GM19397 (cell line): ENCODE results near the gene EMSY.
"Not testable (repeated sequence)": the region's sequence is repeated elsewhere in the genome, so short reads cannot be mapped to it uniquely, and the experiment has no call there.

Source experiments
- ATAC-seq: cut with Tn5 transposase; IDR thresholded peaks from one replicate; pipeline ENCODE4 v1.9.1; 2021; ENCODE audit warnings: mild to moderate bottlenecking, moderate library complexity; ENCODE audit not compliant: unreplicated experiment

EMSY gene

DNA sequence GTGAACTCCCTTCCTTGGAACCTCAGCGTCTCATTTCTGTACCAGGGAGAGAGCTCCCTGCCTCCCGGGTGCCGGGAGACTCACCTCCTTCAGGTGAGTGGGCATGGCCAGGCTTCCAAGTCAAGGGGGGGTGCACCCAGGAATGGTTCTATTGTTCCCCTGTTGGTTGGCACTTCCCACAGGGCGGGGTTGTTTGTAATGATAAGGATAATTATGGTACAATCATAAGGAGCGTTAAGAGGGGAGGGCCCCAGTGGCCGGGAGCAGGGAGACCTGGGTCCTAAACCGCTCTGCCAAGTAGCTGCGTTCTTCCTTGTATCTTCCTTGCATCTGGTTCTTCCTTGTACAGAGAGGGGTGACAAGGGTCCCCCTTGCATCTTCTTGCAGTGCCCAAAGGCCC lies 146.6 kb downstream of the EMSY start:
- no peak for ATAC-seq

DNA sequence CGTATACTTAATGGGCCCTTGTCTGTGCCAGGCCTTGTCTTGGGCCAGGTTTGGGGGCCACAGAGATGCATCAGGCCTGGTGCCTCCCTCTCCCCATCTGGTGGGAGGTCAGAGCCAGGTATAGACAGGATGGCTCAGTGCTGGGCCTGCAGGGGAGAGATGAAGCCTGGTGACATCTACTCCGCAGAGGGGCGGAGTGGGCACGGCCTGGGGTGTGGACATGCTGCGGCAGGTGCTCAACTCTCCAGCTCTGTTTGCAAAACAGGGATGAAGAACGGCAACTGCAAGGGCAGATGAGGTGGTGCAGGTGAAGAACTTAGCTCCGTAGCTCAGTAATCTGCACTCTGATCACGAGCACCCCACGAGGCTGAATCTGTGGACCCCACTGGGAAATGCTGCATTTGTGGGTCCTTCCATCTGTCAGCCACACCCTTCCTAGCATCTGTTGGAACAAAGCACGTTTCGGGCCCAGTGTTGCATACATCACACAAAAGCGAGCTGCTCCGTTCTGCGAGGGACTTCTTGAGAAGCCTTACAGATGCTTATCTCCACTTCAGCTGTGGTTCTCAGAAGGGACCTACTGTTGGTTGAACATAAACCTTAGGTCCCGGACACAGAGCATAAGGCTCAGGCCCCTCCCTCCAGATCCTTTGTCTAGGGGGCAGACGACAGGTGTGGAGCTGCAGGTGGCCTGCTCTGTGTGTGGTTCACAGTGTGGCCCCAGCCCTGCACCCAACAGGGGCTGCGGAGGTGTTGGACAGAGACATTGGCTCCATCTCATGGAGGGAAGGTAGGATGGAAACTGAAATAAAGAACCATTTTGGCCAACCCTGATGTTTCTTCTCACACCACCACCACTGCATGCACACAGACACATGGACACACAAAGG lies 147.5 kb downstream of the EMSY start:
- ATAC-seq = no peak

DNA sequence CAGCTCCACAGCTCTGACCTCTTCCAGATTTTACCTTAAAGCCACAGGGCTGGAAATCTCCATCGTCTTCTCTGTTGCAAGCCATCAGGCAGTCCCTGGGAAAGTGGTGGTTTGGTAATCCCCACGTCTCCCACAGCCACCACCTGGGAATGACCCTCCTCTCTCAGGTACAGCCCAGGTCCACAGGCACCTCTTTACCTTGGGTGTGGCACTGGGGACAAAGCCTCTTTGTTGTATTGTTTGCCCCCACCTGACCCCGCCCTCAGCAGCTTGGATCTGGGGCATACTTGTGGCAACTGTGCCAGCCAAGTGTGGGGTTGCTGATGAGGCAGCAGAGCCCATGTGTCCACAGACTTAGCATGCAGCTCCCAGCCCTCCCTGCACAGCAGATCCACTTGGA lies 148.1 kb downstream of the EMSY start:
- no peak for ATAC-seq

DNA sequence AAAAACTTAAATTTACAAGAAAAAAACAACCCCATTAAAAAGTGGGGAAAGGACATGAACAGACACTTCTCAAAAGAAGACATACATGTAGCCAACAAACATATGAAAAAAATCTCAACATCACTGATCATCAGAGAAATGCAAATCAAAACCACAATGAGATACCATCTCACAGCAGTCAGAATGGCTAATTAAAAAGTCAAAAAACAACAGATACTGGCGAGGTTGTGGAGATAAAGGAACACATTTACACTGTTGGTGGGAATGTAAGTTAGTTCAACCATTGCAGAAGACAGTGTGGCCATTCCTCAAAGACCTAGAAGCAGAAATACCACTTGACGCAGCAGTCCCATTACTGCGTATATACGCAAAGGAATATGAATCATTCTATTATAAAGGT lies 150.3 kb downstream of the EMSY start:
- ATAC-seq = not testable (repeated sequence)

DNA sequence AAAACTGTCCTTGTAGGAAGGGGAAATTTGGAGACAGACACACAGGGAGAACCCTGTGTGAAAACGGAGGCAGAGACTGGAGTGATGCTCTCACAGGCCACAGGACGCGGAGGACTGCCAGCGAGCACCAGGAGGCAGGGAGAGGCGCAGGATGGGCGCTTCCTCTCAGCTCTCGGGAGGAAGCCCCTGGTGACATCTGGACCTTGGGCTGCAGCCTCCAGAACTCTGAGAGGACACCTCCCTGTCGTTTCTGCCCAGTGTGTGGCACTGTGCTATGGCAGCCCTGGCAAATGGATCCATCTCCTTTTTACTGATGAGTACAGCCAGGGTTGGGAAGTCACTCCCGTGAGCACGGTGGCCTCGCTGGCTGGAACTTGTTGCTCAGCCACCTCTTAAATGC lies 151.8 kb downstream of the EMSY start:
- ATAC-seq = no peak

DNA sequence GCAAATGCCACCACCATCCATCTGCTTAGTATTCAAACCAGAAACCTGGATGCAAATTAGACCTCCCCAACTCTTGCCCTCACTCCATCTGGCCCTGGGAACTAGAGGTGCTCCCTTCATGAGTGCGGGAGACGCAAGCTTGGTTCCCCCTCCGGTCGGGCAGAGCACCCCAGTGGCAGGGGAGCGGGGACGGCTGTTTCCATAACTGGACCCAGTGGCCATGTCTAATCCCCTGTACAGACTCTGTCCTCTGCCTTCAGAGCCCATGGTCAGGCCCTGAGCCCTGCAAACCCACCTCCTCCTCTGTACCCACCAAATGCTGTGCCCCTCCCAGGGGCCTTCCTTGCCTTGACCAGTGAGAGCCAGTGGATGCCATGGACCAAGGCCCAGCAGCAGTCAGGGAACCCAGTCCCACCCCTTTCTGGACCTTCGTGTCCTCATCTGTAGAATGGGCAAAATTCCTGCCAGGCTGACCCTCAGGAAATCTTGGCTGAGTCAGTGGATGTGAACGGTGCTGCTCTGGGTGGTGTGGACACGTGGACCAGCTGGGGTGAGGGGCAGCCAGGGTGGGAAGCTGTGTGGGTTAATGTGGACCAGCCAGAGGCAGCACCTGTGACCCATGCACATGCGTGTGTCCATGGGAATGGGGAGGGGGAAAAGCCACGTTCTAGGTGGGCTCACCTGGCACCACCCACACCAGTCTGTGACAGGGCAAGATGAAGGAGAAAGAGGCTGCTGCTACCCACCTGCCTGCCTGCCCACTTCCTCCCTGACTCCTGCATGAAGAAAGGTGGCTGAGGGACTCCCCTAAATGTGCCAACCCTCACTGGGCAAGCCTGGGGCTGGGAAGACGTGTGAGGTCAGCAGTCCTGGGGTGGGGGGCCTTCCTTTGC lies 153.0 kb downstream of the EMSY start:
- no peak for ATAC-seq

DNA sequence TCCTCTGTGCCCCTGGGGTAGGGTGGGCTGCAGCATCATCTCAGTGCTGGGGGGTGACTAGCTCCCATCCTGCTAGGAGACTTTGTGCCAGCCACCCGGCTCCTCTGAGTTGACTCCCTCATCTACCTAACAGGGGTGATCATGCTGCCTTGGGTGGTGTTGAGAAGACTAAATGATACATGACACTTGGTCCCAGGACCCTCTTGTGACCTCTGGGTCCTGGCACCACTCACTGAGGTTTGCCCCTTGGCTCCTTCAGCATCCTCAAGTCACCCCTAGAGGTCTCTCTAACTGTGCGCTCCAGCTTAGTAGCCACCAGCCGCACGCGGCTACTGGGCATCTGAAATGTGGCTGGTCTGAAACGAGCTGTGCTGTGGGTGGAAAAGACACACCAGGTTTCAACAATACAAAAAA lies 153.6 kb downstream of the EMSY start:
- no peak for ATAC-seq

DNA sequence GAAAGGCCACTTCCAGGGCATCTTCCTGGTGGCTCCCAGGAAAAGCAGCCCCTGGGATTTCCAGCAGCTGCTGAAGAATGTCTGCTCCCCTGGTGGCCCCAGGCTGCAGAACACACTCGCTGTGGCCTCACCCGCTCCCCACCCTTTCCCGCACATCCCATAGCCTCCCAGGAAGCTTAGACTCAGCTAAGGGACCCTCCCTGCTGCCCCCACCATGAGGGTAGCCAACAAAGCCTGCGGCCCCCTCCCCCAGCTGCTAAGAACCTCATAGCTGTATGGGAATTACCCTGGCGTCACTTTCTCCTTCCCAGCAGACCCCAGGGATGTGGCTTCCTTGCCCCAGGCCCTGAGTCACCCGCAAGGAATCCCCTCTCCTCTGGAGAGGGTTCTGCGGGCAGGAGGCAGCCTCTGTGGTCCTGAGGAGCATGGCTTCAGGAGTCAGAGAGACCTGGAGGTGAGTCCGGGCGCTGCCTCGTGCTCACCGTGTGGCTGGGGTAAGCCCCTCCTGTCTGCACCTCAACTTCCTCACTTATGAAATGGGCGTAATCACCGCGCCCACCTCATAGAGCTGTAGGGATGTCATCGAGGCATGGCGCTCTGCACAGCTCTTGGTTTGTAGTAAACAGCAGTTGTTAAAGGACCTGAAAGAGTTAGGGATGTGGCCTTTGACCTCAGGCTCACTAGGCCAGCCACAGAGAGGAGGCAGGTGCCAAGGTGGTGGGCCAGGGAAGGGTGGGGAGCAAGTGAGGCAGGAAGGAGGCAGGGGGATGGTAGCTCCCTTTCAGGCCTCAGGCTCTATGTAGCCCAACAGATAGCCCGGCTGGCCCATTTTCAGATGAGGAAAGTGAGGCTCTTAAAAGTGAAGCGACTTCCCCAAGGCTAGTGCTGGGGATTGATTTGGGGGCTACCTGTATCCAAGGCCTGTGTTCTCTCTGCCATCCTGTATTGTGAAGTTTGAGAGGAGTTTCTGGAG lies 154.5 kb downstream of the EMSY start:
- no peak for ATAC-seq

DNA sequence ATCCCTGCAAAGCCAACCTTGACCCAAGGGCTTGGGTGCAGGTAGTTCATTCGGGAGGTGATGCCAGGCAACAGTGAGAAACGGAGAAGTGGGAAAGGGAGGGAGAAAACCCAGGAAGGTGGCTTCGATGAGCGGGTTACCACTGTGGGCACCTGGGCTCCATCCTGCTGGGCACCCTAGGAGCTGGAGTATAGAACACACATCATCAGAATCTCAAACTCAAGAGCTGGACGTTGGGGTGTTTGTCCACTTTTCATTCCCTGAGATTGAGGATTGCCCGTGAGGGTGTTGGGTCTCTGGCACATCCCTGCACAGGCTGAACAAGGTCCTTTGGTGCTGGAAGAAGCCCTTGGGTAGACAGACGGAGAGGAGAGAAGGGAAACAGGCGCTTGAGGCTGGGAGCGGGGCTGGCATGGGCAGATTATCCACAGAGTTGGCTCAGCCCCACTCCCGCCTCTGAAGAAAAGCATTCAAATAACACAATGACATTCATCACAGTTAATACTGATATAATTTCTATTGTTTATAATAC lies 155.4 kb downstream of the EMSY start:
- no peak for ATAC-seq

DNA sequence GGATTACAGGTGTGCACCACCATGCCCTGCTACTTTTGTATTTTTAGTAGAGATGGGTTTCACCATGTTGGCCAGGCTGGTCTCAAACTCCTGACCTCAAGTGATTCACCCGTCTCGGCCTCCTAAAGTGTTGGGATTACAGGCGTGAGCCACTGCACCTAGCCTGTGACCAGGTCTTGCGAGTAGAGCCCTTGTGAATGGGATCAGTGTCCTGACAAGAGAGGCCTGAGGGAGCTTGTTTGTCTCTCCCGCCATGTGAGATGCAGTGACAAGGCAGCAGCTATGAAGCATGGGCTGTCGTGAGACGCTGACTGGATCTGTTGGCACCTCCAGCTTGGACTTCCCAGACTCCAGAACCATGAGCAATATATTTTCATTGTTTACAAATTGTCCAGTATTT lies 156.5 kb downstream of the EMSY start:
- ATAC-seq = no peak

DNA sequence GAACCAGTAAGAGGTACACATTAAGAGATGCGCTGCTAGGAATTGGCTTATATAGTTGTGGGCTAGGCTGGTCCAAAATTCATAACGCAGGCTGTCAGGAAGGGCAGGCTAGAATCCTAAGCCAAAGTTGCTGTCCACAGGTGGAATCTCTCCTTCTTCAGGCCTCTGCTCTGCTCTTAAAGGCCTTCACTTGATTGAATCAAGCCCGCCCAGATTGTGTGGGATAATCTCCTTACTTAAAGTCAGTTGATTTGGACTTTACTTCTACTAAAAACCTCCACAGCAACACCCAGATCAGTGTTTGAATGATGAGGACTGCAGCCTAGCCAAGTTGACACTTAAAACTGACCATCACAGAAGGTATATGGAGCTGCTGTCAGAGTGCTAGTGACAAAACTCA lies 156.9 kb downstream of the EMSY start:
- no peak for ATAC-seq

DNA sequence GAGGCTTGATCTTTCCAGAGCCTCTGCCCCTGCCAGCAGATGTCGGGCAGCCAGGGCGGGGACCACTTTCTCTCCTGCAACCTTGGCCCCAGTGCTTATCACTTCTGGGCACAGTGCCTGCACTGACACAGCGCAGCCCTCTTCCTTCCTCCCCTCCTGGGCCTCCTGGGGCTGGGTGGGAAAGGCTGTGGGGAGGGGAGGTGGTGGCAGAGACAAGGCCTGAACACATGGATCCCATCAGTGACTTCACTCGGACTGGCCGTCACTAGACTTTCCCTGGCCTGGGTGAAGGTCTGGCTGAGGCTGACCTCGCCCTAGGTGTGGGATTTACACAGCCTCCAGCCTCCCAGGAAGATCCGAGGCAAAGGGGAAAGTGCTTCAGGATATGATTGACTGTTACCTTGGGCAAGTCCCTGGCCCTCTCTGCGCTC lies 157.6 kb downstream of the EMSY start:
- no peak for ATAC-seq
